Nucleus accumbens (tissue), 56 donors: ENCODE data around the gene TSFM.
"Not testable (repeated sequence)": the region's sequence is repeated elsewhere in the genome, so short reads cannot be mapped to it uniquely, and the experiment has no call there.

ENCODE experiments used
- DNase-seq, 56 donors: peaks; one replicate each; lab custom pipeline; 2025; lab: John Stamatoyannopoulos, UW

Gene TSFM

DNA sequence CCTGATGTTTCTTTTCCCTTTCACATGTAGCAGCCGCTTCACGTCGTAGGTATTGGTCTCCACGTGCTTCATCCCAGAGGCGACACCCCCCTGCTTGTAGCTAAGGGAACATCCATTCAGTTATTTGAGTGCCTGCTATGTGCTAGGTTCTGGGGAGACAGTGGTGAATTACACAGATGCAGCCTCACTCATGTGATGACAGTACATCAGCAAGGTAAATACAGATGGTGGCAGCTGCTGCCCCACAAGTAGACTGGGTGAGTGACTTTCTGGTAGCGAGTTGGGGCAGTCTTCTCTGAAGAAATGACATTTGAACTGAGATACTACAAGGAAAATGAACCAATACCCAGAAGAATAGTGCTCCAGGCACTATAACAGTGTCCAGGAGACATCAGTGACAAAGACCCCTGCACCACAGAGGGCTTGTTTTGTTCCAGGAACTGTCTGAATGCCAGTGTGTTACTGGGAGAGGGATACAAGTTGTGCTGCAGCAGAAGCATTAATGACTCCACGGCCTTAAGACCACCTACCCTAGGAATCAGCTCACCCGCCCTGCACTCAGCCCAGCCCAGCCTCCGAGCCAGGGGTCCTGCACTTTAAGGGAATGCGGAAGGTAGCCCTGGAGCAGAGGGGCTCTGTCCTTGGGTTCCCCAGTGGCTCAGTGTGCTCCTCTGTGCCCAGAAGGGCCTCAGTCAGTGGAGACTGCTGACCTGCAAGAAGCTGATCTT, 28.6 kb downstream of the TSFM start:
- DNase-seq: no peak

DNA sequence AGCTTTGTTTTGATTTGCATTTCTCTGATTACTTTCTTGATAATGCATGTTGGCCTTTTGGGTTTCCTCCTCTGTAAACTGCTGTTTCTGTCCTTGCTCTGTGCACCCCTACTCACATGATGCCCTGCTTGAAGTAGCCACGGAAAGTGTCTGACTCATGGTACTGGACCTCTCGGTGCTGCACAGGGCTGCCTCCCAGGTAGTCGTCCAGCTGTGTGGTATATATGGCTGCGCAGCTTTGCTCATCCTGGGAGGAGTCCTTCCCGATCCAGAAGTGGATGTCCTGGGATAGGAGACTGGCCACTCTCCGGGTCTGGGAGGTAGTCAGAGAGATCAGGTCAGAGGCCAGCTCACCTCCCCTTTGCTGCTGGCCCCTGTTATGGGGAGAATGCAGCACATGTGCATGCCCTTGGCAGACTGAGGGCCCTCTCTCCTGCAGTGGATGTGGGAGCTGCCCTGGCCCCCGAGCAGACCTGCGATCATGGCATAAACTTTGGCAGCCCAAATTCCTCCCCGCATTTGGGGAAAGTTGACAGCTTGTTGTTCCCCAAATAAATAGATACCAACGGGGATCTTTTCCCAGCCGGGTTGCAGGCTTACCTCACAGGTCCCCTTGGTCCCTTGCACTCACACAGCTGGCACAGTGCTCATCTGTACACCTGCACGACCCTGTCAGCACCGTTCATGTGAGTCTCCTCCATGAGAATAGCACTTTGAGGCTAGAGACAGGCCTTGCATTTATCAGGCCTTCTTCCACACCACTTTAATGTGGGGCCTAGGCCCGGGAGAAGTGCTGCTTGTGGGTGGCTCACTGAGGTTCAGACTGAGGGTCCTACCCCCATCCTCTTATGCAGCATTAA, 30.8 kb downstream of the TSFM start:
- DNase-seq: no peak

DNA sequence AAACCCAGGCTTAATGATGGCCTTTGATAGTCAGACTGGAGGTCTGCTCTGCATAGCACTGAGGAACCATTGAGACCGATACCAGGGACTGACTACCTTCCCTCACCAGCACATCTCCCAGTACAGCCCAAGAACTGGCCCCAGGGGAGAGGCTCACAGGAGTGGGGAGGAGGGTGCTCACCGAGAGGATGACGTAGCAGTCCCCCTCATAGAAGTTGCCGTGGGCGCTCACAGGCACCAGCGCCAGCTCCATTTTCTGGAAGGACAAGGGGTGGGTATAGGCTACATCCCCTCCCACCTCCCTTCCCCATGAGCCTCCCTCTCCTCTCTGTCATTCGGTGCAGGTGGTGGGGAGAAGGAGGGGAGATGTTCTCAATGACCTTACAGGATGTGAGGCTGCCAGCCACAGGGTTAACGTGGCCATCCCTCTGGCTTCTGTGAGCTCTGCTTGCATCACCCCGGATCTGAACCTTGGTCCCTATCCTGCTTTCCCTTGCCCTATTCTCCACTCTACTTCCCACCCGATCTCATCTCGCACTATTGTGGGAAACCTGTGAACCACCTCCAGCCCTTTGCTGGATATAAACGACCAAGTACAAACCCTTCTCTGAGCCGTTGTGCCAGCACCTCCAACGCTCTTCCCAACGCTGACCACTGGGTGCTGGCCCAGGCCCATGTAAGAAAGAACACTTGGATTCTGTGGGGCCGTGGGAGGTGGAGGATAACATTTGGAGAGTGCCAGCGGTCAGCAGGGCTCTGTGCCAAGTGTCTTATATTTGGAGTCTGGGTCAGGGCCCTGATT, 31.6 kb downstream of the TSFM start:
- no peak for DNase-seq

- no peak for DNase-seq
These were observed 32.8 kb downstream of the TSFM start for GRCh38 chr12:57815177-57816000.

DNA sequence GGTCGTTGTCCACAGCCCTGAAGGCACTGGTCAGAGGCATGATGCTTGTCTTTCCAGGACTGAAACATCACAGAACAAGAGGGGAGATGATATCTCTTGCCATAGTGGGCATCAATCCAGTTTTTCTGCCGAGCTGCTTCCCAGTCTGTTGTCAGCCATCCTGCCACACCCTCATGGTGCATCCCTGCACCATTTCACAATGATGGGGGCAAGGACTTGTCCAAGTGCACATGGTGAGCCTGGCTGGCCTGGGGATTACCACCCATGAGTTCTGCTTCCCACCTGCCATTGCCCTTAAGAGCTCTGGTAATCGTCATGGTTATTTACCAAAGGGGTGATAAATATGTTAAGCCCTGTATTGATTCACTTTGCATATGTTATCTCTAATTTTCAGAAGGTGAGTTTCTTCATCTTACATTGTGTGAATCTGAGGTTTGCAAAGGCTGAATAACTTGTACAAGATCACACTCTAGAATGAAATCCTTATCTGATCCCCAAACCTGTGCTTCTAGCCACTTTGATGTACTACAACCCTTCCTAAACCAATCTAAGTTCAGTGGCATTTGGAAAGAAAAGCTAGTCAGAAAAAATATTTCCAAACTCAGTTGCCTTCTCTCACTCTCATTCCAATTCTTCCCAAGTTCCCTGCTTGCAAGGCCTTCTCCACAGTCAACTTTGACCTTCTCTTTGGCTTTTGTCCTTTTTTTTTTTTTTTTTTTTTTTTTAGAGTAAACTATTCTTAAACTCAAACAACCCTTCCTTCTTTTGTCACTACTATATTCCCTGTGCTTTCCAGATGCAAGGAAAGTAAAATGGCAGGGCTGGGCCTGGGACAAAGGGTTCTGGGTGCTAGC, 33.6 kb downstream of the TSFM start:
- no peak for DNase-seq

DNA sequence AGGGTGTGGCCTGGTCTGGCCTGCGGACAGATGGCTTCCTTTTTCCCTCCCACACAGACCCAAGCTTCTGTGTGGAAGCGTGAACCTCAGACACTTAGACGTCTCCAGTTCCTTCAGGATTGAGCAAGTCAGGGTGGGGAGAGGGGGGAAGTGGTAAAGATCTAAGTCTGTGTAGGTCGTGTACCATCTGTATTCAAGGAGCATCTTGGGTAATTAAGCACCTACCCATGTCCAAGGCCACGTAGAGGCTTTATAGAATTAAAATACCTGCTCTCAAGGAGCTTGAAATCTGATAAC, 34.2 kb downstream of the TSFM start:
- no peak for DNase-seq

DNA sequence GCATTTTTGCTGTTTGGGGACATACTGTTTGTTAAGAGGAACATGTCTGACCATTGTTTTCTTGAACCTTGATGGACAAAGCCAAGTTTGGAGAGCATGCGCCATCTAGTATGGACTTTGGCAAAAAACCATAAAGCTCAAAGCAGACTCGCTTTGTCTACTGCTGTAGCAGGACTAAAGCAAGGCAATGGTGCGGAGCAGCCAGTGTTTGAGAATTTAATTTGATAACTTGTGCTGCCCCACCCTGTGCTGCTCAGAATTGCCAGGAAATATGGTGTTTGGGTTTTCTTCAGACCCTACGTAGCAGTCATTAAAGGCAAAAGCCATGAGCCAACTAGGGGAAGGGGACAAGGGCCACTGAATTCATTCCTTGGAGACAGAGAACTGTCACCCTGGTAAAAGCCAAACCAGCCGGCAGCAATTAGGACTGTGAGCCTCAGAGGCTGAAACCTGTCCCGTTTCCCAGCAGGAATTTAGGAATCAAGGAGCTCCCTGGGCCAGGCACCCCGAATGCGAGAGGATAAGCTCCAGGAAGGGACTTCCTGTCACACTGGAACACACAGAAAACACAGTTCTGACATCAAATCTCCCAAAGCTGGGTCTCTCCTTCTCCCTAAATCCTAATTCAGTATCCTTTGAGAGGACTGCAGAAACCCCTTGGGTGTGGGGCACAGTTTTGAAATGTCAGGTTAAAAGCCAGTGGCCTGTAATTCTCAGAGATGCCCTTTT, 34.8 kb downstream of the TSFM start:
- DNase-seq: no peak

- DNase-seq: not testable (repeated sequence)
These were observed 35.4 kb downstream of the TSFM start for GRCh38 chr12:57817990-57818331.

DNA sequence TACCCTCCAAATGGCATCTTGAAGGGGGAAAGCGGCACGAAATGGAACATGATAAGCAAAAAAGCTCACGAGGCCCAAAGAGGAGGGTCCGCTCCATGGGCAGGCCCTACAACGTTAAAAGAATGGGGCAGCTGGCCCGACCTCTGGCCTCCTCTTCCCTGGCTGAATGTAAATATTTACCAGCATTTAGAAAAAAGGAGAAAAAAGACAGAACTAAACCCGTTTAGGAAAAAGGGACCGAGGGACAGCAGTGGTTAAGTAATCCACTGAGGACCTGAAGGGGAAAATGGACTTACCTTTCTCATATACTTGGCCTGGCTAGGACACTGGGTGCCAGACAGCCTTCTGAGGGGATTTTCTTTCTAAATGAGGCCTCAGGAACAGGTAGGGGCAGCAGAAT, 37.5 kb downstream of the TSFM start:
- DNase-seq: not testable (repeated sequence)

DNA sequence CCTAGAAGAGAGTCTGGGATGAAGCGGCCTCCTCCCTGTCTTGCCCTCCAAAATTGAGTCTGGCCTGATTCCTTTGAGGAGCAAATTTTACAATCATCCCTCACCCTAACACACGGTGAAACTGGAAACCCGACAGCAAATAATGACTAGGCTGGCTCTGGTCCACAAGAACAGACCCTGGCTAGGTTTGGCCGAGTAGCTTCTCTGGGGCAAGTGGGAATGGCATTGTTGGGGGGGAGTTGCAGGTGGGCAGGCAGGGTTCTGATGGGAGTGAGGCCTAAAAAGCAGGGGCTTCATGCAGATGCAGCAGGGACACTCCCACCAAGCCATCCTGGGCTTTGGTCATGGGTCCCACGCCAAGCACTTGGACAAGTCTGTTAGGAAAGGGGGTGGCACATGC, 38.4 kb downstream of the TSFM start:
- not testable (repeated sequence) for DNase-seq

GRCh38 chr12:57821474-57822214, 39.1 kb downstream of the TSFM start:
- peak in 26 of 56 donors; percentile 6 to 79 (median 44) for DNase-seq

DNA sequence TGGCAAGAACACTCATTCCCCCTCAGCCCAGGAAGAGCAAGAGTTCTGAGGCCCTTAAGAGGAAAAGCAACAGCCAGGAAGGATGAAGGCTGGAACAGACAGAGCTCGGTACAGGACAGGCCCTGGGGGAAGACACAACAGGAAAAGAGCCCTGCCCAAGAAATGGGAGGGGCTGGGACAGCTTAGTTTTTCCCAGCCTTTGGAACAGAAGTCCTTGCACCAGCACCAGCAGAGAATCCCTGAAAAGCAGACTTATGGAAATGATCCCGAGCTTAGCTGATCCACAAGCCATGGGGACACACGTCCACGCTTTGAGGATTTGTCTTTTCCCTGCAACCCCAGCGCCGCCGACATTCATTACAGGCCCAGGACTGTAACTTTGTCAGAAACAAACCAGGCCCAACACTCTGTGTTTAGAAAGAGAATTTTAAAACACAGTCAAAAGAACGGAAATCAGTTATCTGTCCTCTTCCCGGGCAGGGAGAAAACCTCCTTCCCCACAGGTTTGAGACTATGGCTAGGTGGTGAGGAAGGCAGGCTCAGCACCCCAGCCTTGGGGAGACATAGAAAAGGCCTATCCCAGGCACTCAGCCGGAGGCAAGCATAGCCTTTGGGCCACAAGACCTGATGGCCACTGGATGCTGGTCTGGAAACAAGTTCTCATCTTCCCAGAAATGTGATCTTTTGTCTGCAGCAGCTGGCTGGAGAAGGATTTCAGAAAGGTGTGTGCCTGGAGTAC, 40.0 kb downstream of the TSFM start:
- DNase-seq: no peak

DNA sequence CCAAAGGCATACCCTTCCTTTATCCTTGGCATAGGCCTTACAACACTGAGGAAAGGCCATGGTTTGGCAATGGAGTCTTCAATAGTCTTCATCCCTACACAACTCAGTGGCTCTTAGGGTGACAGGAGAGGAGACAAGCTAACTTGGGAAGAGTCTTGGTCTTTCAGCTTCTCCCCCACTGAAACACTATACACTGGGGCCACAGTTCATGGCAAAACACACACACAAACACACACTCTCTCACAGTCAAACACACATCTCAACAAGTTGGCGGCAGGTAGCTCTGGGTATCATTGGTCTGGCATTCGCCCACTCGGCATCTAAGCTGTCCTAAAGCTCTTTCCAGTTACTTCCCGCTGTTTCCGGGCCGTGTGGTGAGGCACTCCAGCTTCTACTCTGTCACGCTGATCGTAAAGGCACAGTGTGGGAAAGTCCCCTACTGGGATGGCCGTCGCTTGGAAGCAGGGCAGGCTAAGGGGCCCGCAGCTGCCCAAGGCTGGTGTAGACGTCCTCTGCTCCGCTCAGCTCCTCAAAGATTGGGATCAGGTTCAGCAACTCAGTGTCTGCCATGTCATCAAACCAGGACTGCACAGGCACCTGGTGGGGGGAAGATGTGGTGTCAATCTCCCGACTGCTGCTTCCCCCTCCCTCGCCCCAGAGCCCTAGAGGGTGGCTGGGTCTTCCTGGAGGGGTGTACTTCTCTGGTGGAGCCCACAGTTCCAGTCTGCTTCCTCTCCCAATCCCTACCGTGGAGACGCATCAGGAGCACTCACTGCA, 40.7 kb downstream of the TSFM start:
- no peak for DNase-seq

DNA sequence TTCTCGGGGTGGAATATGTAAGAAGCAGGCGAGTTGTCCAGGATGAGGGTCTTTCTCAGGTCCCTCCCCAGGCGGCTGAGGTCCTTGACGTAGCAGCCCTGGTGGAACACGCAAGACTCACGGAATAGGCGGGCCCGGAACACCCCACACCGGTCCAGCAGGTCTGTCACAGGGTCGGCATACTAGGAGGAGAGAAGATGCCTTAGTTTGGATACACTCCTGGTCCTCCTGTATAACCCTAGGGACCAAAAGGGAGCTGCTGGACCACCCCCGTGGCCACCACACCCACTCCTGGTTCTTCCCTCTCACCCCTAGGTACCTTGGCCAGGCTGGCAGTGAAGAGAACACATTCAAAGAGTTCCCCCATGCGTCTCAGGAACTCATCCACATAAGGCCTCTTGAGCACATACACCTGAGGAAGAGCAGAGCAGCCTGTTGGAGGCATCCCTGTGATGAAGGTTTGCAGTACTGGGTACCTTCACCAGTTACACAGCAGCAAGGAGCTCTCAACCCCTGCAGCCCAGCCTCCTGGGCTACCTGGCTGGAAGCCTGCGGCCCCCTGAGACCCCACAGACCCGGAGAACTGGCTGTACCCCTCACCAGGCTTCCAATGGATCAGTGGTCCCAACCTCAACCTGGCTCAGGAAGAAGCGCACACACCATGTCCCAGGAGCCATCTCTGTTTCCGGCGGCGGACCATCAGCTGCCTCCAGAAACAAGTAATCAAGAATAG, 41.5 kb downstream of the TSFM start:
- DNase-seq: no peak

GRCh38 chr12:57825451-57825850, 42.9 kb downstream of the TSFM start:
- DNase-seq: no peak

DNA sequence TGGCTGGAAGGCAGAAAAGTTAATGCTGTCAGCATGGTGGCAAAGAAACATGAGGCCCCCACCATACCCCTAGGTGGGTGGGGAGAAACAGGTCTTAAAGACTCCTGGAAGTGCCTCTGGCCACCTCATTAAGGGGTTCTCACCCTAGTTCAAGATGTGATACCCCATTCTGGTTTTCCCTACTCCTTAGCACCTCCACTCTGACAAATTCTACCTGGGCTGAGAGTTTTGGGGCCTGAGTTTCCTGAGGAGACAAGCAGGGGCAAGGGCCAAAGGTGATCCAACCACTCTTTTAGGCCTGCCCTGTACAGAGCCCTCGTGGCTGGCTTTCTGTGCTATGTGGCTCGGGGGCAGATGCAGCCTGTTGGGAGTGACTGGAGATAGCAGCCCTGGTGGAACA, 43.8 kb downstream of the TSFM start:
- no peak for DNase-seq
